GM18498 (cell line): ENCODE results near the gene GTPBP3.
"Not testable (repeated sequence)": the region's sequence is repeated elsewhere in the genome, so short reads cannot be mapped to it uniquely, and the experiment has no call there.

Source experiments
- ATAC-seq: cut with Tn5 transposase; IDR thresholded peaks from one replicate; pipeline ENCODE4 v1.9.1; 2021; ENCODE audit warnings: mild to moderate bottlenecking, moderate library complexity; ENCODE audit not compliant: unreplicated experiment

Gene GTPBP3

DNA sequence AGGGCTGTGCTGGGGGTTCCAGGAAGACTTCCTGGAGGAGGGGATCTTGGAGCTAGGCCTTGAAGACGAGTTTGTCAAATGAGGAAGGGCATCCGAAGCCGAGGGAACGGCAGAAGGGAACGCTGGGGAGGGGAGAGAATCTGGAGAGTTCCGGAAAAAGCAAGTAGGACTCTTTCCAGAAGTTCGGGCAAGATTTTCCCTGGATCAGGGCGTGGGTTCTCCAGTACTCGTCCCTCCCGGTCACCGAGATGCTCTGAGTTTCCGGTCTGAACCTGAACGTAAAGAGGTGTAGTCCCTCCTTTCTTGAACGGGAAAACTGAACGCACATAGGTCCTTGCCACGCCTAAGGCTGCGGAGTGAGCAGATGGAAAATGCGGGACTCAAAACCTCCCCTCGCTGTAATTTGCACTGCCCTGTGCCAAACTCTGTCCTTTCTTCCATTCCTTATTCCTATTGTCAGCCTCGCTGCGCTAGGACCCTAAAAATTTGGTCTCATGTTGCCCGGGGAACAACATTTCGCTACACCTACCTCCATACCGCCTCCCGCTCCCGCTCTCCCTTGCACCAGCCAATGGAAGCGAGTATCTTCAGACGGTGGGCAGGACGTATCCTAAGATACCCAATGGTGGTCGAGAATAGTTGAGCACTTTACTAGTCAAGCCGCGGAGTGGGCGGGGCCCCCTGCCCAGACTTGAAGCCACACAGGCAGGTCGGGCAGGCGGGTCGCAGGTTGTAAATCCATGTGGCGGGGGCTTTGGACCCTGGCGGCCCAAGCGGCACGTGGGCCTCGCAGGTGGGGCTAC lies at the start of gene GTPBP3:
GTPBP3 (plus strand) TSS at position 682 of the 803 bp plus-strand sequence; CDS start at position 741, 59 bp downstream.
- peak; percentile 80 for ATAC-seq

- ATAC-seq: no peak
Observed at GRCh38 chr19:17289489-17289888, 47.9 kb upstream of the GTPBP3 start.

DNA sequence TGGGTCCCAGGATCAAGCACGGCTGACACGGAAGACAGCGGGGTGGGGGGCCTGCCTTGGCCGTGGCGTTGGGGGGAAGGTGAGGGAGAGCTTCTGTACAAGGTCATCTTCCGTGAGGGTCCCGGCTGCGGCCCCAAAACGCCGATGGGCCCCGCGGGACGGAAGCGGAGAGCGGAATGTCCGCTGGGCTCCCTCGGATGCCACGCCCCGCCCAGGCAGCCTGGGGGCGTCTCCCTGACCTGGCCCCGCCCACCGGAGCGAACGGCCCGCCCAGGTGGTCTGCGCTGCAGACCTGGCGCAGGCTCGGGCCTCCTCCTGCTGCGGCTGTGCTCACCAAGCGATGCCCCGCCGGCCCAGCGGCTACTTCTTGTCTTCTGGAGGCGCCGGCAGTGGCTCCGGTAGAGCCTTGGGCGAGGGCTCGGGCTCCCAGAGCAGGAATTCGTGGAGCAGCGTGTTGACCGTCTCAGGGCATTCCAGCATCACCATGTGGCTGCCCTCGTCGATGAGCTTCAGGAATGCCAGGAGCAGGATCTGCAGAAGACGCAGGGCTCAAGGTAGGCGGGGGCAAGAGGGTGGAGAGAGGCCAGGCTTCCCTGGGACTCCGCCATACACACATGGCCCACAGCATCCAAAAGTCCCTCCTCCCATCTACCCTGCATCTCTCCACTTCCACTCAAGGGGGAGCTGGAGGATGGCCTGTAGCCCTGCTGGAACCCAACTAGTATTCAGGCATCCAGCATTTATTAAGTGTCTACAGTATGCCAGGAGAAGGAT lies 44.9 kb upstream of the GTPBP3 start:
- ATAC-seq: peak; percentile 79

GRCh38 chr19:17293605-17294004 lies 43.7 kb upstream of the GTPBP3 start:
- ATAC-seq: no peak

DNA sequence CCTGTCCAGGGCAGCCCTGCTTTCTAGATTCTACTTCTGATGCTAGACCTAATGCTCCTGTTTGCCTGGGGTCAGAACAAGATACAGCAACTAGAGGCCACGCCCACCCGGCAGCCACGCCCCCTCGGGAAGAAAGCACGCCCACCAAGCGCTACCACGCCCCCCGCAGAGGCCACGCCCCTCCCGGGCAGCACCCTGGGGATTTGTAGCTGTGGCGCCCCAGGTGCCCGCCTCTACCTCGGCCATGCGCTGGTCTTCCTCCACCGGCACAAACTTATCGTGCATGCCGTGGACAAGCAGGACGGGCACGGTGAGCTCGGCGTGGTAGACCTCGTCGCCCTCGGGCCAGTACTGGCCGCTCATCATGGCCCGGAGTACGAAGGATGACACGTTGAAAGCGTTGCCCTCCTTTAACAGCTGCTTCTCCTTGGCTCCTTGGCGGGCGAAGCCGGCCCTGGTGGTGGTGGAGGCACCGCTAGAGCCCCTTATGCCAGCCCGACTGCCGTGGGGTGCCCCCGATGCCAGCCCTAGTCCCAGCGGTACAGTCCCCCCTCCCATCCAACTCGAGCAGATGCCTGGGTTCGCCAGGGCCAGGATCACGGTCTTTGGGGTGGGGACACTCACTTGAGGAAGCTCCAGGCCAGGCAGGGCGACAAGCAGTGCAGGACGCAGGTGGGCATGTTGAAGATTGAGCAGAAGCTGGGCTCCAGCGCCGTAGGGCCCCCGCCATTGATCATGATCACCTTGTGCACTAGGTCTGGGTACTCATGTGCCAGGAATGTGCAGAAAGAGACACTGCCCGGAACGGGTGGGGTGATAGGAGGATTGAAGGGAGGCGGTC lies 43.1 kb upstream of the GTPBP3 start:
- no peak for ATAC-seq

DNA sequence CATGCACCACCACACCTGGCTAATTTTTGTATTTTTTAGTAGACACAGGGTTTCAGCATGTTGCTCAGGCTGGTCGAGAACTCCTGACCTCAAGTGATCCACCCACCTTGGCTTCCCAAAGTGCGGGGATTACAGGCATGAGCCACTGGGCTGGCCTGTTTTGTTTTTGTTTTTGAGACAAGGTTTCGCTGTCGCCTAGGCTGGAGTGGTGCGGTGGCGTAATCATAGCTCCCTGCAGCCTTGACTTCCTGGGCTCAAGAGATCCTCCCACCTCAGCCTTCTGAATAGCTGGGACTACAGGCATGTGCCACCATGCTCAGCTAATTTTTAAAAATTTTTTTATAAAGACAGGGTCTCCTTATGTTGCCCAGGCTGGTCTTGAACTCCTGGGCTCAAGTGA lies 41.8 kb upstream of the GTPBP3 start:
- not testable (repeated sequence) for ATAC-seq

GRCh38 chr19:17296273-17296672 lies 41.1 kb upstream of the GTPBP3 start:
- ATAC-seq: no peak

DNA sequence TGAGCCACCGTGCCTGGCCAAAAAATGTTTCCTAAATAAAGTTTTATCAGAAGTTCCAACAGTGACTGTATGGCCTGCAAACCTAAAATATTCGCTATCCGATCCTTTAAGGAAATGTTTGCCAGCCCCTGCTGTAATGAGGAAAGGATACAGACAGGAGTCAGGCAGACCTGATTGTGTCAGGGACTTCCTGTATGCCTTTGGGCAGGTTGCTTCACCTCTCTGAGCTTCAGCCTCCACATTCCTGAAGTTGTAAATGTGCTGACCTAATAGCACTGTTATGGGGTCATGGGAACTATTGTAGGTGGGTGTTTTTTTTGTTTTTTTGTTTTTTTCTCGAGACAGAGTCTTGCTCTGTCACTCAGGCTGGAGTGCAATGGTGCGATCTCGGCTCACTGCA lies 40.4 kb upstream of the GTPBP3 start:
- no peak for ATAC-seq

- no peak for ATAC-seq
Observed at GRCh38 chr19:17300992-17301619, 36.2 kb upstream of the GTPBP3 start.

DNA sequence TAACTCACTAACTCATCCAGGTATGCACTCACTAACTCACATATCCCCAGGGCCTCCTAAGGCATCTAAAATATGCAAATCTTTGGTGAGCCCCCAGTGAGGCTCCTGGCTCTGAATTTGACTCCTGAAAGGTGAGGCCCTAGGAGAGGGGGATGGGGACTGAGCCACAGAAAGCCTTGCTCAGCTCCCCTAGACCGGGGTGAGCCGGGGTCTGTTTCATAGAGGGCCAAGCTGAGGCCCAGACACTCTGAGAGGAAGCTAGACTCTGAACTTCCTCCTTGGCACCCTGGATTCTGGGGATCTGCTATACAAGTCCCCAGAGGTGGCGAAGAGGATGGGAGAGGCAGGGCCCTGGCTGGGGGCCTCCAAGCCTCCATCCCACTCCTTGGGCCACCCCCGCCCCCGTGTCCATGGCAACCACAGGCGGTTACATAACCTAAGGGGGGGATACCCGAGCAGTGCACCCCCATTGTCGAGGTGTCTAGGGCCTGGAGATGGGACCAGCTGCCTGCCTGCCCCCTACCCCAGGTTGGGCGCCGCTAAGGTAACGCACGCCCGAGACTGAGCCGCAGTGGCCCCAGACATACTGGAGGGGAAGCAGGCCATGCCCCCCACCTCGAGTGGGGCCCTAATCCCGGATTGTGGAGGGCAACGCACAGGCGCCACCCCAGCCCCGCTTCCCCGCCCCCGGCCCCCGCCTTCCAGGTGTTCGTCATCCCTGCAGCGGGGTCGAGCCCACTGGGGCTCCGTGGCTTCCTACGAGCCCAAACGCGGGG lies 34.8 kb upstream of the GTPBP3 start:
- no peak for ATAC-seq

GRCh38 chr19:17303167-17303939 lies 34.0 kb upstream of the GTPBP3 start, which contains the start of gene ABHD8:
TSS of gene ABHD8 (minus strand) at chr19:17303425. CDS start at chr19:17301616, 1,809 bp downstream.
- ATAC-seq: peak; percentile 65

- ATAC-seq: no peak
Observed at GRCh38 chr19:17303940-17304267, 33.4 kb upstream of the GTPBP3 start.

DNA sequence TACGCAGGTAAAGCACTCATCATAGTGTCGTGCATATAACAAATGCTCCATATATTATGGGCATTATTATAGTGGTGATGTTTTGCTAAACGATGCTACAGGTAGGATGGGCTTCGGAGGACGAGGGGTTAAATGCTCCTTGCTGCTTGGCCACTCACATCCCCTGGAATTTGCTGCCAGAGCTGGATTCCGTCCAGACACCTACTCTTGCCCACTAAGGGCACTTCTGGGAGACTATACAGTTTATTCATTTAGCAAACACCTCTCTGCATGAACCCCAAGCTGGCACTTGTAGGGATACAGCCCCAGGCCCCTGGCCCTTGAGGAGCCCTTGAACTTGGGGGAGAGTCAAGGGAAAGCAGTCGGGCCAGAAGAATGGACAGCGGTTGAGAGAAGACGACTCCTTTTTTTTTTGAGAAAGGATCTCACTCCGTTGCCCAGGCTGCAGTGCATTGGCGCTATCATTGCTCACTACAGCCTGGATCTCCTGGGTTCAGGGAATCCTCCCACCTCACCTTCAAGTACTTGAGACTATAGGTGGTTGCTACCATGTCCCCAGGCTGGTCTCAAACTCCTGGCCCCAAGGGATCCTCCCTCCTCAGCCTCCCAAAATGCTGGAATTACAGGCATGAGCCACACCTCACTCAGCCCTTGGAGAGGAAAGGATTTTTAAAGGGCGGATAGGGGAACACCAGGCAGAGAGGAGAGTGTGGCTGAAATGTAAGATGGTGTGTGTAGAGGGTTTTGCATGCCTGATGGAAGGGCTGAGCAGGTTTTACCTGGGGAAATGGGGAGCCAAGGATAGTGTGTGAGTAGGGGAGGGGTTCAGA lies 32.8 kb upstream of the GTPBP3 start:
- ATAC-seq: no peak

DNA sequence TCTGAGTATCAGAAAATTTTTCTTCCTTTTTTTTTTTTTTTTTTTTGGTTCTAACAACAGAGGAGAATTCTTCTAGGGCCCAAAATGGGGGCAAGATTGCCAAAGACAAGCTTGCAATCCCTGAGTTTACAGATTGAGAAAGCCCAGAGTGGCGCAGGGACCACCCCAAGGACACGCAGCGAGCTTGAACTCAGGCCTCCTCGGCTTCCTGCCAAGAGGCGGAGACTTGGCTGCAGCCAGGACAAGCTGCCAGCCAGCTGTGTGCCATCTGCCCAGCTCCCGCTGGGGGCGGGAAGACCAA lies 32.2 kb upstream of the GTPBP3 start:
- no peak for ATAC-seq

GRCh38 chr19:17305517-17306284 lies 31.7 kb upstream of the GTPBP3 start, which contains the start of gene MRPL34:
TSS of gene MRPL34 (plus strand) at chr19:17305872. CDS start at chr19:17305893, 21 bp downstream.
- ATAC-seq: peak; percentile 66

- no peak for ATAC-seq
Observed at GRCh38 chr19:17306285-17306714, 31.1 kb upstream of the GTPBP3 start.

GRCh38 chr19:17307876-17308377 lies 29.4 kb upstream of the GTPBP3 start:
- ATAC-seq: no peak
